Measurements from ENCODE around the gene DNAJC27.

DNA sequence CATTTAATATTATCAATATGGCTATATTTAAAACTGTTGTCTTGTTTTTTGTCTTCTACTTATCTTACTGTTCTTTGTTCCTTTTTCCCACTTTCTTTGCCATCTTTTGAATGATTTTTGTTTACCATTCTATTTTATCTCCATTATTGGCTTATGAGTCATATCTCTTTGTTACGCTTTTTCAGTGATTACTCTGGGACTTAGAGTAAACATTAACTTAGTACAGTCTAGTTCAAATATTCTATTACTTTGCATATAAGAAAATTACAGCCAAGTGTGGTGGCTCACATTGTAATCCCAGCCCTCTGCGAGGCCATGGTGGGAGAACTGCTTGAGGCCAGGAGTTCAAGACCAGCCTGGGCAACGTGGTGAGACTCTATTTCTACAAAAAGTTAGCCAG lies 77.8 kb downstream of the DNAJC27 start:
- TF ChIP-seq, protein P1, sequence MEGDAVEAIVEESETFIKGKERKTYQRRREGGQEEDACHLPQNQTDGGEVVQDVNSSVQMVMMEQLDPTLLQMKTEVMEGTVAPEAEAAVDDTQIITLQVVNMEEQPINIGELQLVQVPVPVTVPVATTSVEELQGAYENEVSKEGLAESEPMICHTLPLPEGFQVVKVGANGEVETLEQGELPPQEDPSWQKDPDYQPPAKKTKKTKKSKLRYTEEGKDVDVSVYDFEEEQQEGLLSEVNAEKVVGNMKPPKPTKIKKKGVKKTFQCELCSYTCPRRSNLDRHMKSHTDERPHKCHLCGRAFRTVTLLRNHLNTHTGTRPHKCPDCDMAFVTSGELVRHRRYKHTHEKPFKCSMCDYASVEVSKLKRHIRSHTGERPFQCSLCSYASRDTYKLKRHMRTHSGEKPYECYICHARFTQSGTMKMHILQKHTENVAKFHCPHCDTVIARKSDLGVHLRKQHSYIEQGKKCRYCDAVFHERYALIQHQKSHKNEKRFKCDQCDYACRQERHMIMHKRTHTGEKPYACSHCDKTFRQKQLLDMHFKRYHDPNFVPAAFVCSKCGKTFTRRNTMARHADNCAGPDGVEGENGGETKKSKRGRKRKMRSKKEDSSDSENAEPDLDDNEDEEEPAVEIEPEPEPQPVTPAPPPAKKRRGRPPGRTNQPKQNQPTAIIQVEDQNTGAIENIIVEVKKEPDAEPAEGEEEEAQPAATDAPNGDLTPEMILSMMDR (IDR thresholded peaks at IDR 0.05) = no peak
- no peak for TF ChIP-seq POLR2A (IDR thresholded peaks at IDR 0.05)
